ENCODE data around the gene GRK3.
"Not testable (repeated sequence)": the region's sequence is repeated elsewhere in the genome, so short reads cannot be mapped to it uniquely, and the experiment has no call there.

Gene GRK3

DNA sequence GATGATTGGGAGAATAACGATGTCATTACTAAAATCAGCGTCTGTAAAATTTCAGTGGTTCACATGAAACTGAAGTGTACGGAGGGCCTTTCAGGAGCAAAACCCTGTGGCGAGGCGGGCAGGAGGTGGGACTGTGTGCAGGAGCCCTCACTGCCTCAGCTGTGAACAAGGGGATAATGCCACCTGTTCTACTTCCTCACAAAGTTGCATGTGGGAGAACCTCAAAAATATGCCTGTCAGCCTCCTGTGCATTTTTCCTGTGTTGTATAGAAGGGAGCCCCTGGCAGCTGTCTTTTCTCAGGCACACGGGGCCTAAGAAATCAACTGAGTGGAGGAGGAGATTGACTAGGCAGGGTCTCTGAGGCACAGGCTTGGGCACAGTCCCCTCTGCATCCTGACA, 134.5 kb downstream of the GRK3 start:
- DNase-seq (ENCODE audit: low spot score): no peak

DNA sequence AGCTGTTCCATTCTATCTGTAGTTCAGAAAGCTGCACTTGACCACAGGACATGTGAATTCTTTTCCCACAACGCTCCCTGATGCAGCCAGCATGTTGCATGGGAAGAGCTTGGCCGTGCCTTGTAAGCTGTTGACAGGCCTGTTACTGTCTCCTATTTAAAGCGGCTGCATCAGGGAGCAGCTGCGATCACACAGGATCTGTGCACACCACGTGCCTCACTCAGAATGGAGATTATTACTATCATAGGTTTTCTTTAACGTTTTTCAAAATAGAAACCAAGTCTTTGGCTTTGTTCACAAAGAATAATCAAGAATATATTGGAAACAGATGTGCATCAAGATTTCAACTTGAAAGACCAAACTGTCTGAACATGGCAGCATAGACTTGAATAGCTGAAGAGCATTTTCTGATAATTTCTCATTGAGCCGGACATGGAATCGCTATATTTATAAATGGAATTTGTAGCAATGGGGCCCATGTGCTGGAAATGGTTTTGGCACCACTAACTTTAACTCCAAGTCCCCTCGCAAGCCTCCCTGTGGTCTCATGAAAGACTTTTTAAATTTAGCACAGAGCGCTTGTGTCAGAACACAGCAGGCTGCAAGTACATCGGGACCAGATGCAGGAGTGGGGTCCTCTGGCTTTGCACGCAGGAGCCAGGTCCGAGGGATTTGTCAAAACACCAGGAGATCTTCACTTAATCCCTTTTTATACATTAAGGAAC, 136.7 kb downstream of the GRK3 start:
- no peak for DNase-seq (ENCODE audit: low spot score)

DNA sequence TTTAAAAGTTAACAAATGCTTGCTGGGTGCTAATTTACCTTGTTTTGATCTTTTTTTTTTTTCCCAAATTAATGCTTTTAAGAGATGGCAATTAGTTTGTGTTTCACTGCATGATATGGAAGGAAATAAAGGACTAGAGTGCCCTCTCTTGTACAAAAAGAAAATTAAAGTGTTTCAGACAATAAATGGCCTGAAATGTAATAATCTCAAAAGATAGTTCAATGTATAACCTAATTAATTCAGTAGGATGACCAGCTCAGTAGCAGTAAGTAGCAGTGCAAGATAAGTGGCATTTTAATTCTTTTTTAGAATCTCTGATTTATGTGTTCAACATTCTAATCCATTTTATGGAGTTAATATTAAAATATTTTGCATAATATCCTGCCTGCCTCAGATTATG, 137.6 kb downstream of the GRK3 start:
- DNase-seq (ENCODE audit: low spot score): no peak

DNA sequence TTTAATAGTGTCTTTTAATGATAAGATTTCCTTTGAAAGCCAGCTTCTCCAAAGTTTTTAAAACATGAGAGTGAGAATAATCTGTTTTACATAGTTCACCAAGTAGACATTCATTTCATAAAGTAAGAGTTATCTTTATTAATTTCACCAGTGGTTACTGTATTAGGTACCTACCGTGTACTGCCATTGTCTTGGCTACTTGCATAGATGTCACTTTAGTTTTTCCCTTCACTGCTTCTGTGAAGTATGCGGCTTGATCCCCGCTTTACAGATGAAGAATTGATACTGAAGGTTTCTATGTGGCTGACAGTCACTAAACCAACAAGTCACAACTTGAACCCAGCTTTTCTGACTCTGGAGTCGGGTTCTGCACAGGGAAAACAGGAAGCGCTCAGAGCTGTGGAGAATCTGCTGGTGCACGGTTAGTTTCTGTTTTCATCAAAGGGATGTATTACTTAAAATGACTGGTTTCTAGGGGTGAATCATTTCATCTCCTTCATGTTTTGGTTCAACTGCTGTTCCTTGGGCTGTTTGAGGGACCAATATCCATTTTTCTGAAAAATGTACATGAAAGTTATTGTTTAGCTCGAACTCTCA, 138.2 kb downstream of the GRK3 start:
- DNase-seq (ENCODE audit: low spot score): no peak

DNA sequence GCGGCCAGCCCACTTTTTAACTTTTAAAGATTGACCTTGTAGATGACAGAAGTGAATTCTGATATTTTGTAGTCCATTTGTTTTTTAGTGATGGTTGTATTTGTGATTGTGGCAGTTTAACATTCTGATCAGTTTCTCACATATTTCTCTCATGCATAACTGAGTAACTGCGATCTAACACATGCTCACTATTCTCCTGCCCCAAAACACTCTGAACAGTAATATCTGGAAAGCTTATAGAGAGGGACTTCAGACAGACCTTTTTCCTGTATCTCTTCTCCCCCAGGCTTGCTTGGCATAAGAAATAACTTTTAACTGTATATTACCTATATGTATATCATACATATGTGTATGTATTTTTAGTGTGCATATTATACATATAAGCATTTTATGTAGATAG, 140.2 kb downstream of the GRK3 start:
- no peak for DNase-seq (ENCODE audit: low spot score)

DNA sequence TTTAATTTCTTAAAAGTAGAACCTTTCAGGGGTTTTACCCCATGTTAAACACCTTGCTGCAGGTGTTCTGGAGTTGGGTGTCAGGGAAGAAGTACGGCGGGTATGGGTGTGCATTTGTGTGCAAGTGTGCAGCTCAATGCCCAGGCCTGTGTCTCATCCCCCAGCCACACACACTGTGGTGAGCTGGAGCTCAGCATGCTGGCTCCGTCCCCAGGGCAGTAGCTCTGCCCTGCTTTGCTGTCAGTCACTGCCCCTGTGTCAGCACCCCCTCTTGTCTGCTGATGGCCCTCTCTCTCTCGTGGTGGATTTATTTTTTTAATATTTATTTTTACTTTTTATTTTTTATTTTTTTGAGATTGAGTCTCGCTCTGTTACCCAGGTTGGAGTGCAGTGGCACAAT, 141.7 kb downstream of the GRK3 start:
- no peak for DNase-seq (ENCODE audit: low spot score)

DNA sequence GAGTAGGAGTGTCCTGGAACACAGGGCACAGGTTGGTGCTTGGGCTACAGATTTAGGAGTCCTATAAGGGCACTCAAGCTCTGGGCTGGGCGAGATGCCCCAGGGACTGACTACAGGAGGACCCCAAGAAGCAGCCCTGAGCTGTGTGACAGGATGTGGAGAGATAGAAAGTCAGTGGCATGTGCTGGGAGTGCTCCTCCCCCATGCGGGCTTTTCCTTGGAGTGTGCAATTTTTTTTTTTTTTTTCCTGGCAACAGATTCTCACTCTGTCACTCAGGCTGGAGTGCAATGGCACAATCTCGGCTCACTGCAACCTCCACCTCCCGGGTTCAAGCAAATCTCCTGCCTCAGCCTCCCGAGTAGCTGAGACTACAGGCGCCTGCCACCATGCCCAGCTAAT, 144.0 kb downstream of the GRK3 start:
- not testable (repeated sequence) for DNase-seq (ENCODE audit: low spot score)

DNA sequence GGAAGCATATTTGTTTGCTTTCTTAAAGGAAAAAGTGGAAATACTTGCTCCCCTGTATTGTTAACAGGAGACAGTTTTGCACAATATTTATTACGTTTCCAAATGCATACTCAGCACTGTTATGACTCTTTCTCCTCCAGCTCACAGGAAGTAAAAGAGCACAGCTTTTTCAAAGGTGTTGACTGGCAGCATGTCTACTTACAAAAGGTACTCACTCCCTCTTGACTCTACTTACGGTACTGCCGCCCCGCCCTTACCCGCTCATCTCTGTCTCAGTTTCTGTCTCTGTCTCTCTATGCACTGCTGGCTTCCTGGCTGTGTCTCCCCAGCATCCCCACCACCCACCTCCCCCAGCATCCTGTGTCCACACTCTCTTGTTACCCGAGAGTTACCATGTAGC, 145.3 kb downstream of the GRK3 start:
- DNase-seq (ENCODE audit: low spot score): no peak

DNA sequence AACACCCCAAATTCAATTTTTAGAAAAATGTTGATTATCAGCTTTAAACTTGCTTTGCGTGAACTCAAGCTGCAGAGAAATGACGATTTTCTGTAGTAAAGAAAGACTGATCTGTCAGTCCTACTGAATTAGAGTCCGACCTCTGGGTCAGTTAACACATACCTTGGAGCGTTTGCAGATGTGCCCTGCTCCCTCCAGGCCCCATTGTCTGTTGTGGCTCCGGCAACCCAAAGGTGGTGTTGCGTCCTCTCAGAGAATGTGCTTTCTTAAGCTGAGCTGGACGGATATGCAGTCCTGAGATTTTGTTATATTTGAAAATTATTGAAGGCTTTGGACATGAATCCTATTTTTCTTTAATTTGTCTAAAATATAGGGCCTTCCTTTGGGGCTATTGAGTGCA, 146.0 kb downstream of the GRK3 start:
- no peak for DNase-seq (ENCODE audit: low spot score)

DNA sequence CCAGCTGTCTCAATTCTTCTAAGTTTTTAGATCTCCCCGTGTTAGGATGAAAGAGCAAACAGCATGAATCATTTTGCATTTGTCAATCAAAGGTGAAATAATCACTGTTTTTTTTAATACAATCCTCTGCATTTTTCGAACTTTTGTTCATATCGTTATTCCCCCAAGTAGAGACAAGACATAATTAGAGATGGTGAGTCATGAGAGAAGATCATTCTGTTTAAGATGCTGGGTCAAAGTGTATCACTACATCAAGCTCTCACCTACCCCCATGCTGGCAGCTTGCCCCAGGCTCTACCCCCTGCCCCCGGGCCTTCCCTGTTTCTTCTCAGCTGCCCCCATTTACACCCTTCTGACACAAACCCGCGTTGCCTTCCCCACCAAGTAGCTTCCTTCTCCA, 147.0 kb downstream of the GRK3 start:
- DNase-seq (ENCODE audit: low spot score): no peak

DNA sequence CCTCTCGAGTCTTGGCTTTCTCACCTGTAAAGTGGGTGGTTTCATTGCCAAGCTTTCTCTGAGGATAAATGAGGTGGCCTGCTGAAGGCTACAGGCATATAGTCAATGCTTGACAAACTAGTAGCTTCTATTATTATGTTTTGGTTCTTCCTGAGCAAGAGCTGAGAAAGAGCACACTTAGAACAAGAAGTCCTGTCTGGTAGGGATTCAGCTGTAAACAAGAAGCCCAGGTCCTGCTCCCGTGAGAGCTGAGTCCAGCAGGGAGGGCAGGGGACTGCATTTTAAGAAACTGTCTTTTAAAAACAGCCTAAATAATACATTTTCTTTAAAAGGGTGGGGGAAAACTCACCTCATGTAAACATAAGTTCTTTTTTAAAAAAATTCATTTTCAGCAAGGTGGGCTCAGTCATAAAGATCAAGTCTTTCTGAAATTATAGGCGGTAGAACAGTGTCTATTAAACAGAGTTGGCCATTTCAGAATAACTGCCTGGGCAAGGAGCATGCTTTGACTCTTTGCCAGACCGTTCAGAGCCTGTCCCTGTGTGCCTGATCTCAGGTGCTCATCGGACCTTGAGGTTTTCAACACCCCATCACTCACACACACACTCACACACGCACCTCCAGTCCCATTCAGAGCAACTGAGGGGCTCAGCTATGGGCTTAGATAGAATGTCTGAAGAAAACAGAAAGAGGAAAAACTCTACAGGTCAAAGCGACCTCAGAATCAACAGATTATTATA, 148.4 kb downstream of the GRK3 start:
- DNase-seq (ENCODE audit: low spot score): no peak

DNA sequence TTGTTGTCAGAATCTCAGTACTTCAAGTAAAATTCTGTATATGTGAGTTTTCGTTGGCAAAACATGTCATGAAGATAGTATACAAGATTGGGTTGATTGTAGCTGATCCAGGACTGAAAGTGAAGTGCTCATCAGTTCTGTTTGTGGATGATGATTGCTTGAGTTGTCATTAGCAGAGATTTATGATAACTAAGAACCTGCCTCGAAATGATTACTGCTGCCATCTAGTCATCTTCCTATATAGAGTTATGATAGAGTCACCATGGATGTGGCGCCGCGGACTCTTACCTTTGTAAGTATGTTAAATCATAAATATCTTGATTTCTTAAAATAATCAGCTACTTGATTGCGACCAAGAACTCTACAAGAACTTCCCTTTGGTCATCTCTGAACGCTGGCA, 149.6 kb downstream of the GRK3 start:
- DNase-seq (ENCODE audit: low spot score): no peak

DNA sequence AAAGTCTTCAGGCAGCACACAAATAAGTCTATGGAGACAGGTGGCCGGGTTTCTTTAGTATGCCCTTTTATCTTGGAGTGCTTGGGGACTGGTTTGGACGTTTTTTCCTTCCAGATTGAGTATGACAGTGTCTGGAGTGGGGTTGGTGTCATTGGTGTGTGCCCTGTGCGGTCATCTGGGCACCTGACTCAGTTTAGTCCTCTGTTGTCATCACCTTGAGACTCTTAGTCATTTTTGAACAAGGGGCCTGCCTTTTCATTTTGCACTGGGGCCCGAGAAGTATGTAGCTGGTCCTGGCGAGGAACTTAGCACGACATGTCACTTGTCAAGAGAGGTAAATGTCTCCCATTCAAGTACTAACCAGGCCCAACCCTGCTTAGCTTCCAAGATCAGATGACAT, 150.3 kb downstream of the GRK3 start:
- no peak for DNase-seq (ENCODE audit: low spot score)

DNA sequence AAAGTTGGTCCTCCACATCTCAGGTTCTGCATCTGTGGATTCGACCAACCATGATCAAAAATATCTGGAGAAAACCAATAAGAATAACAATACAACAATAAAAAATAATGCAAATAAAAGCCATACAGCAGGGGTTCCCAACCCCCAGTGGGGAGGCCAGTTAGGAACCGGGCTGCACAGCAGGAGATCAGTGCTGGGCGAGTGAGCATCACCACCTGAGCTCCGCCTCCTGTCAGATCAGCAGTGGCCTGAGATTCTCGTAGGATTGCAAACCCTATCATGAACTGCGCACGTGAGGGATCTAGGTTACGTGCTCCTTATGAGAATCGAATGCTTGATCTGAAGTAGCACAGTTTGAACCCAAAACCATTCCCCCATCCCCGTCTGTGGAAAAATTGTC, 152.2 kb downstream of the GRK3 start:
- no peak for DNase-seq (ENCODE audit: low spot score)

DNA sequence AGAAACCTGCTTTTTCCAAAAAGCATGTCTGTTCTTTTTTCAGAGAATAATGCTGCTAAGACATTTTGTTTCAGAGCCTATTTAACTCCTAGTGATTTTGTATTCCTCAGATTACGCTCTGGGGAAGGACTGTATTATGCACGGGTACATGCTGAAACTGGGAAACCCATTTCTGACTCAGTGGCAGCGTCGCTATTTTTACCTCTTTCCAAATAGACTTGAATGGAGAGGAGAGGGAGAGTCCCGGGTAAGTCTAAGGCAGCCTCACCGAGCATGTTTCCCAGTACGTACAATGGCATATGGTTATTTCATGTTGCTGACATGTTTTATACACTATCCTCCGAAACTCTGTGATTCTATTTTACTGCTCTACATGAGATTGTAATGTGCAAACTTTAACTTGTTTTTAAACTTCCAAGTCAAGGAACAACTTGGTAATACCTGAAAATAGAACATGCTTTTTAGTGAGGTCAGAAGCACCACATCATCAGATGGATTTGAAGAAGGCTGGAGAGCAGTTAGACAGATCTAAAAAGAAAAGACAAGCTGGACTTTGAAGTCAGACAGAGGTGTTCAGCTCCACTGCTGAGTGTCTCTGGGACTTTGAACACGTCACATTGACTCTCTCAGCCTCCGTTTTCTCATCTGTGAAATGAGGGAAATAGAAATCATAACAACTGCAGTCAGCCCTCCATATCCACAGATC, 153.8 kb downstream of the GRK3 start:
- DNase-seq (ENCODE audit: low spot score): no peak

DNA sequence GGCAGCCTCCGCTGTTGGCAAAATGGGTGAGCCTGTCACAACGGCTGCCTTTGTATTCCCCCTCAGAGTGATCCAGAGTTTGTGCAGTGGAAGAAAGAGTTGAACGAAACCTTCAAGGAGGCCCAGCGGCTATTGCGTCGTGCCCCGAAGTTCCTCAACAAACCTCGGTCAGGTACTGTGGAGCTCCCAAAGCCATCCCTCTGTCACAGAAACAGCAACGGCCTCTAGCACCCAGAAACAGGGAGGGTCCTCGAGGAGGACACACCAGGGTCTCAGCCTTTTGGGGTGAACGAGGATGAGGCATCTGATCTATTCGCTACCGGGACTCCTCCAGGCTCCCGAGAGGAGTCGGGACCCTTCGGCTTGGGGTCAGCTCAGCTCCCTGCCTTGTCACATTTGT, 157.7 kb downstream of the GRK3 start:
- DNase-seq (ENCODE audit: low spot score): no peak

DNA sequence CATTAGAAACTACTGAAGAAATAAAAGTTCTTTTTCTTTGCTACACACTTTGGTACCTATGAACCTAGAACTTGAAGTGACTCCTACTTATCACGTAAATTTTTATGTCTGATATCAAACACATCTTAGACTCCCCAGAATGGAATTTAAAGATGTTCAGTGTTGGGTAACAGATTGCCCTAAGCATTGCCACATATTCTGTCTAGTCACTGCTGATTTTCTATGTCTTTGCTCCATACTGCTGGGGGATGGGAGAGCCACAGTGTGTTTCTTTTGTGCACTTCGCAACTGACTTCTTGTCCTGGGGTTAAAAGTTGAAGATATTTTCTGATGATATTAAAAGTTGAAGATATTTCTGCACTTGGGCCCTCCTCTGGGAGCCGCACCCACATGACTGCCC, 158.2 kb downstream of the GRK3 start:
- no peak for DNase-seq (ENCODE audit: low spot score)

DNA sequence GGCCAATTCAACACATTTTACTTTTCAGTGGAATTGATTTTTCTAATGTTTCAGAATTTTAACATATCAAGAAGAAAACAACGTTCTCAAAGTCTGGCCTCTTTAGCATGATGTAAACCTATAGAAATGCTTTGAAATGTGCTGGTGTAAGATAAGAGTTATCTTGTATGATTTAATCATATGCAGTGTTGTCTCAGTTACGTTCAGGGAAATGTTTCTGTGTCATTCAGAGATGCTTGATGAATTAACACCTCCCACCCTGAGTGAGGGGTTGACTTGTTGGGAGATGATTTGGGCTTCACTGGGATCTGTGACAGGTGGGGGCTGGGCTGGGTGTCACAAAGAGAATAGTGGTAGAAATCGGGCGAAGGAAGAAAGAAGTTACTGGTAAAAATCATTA, 161.8 kb downstream of the GRK3 start:
- DNase-seq (ENCODE audit: low spot score): no peak

DNA sequence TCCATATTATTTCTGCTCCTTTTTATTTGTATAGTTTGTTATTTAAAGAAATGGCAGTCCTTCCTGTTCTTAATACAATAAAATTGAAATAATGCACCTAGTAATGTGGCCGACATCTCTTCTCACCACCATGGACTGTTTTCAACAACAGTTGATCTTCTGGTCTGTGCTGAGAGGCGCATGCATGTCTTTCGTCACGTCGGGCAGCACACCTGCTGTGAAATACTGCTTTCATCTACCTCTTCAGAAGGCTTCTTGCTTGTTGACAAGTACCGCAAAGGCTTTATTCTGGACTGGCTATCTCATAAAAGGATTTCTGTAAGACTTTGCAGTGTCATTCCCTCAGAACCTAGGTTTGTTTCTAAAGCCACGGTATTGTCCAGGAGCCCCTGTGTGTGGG, 163.6 kb downstream of the GRK3 start:
- no peak for DNase-seq (ENCODE audit: low spot score)

DNA sequence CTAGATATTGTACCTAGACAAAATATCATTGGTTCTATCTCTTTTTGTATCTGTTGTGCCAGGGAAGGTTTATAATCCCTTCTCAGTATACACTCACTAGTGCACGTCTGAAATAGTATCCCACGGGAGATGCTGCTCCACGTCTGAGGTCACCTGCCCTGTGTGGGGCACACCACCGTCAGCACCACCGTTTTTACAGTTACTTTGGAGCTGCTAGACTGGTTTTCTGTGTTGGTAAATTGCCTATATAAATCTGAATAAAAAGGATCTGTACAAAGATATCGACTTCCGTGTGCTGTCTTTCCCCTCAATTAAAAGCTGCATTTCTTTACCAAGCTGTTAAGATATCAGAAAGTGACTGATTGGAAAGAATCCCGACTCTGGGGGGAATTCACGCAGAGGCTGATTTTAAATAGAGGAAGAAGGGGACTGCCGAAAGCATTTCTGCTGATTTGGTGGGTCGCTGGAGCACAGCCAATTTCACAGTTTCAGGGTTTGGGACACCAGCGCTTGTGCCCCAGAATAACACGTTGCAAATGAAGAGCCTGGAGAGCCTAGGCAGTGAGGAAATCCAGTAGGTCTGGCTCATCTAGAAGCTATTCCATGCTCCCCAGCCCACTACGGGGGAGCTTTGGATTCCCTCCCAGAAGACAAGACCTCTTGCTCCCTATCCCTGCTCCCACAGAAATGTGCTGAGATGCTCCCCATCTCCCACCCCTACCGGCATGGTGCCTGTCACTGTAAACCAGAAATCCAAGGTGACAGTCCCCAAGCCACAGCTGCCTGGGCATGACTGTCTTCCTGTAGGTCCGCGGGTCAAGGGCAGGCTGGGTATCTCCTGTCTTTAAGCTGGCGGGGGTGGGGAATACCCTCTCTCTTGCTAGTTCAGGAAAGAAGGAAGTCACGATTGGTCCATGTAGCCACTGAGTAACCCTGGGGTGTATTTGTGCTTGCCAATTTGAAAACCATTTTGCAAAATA, 164.8 kb downstream of the GRK3 start:
- DNase-seq (ENCODE audit: low spot score): no peak

DNA sequence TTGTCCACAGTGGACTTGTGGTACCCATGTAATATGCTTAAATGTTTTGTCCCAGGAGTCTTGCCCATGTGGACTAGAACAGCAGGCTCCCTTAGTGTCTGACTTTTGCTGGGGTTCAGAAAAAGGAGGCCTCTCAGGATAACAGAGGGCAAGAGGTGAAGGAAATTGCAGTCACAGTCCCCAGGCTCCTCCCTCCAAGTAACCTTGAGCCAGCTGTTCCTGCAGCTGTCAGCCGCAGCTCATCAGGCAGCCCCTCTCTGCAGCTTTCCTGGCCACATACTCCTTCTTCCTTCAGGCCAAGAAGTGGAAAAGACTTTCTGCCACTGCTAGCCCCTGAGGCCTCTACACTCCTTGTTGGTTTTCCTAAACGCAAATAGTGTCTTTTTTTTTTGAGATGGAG, 171.2 kb downstream of the GRK3 start:
- DNase-seq (ENCODE audit: low spot score): no peak

Data from CD4-positive, alpha-beta T cell treated with Interleukin-15 for 4 hours (primary cell).